HepG2 (cell line): ENCODE data around the gene KIF17.

Experiments
- BRD4 ChIP-seq: sonication (generic); formaldehyde crosslinking; IDR thresholded peaks from 2 replicates; pipeline ENCODE4 v1.4.0; 2020; ENCODE audit warnings: missing genetic modification reagents
- EZH2 ChIP-seq: conservative IDR thresholded peaks from 2 replicates; pipeline ENCODE4 v1.6.1; 2012; ENCODE audit warnings: mild to moderate bottlenecking, low read depth, low read length, moderate library complexity
- HNRNPUL1 ChIP-seq: fragments of 200-400 bp; formaldehyde crosslinking; IDR thresholded peaks from 2 replicates; pipeline ENCODE4 v1.6.1; 2017; ENCODE audit warnings: low read depth, mild to moderate bottlenecking, low read length, moderate library complexity
- KMT2B ChIP-seq: IDR thresholded peaks from 2 replicates; pipeline ENCODE4 v1.6.1; 2016; ENCODE audit warnings: missing genetic modification reagents, missing compliant biosample characterization
- RFX5 ChIP-seq: IDR thresholded peaks from 2 replicates; pipeline ENCODE4 v1.6.1; 2011; ENCODE audit warnings: low read depth, low read length, improper control_type of control experiment
- SP1 ChIP-seq, 2 experiments: fragments of 450-650 bp in 1 of 2; sonication (generic) in 1 of 2; formaldehyde crosslinking in 1 of 2; IDR thresholded peaks; 2 replicates each; pipeline versions ENCODE4 v1.4.0 to v1.6.1; 2016 to 2020; ENCODE audit warnings: missing genetic modification reagents in 1 of 2
- ZBTB7B ChIP-seq: sonication (generic); formaldehyde crosslinking; IDR thresholded peaks from 2 replicates; pipeline ENCODE4 v1.4.0; 2020; ENCODE audit warnings: missing genetic modification reagents
- ZFP37 ChIP-seq: sonication (generic); formaldehyde crosslinking; IDR thresholded peaks from 2 replicates; pipeline ENCODE4 v1.4.0; 2020; ENCODE audit warnings: missing genetic modification reagents, borderline replicate concordance
- ZNF549 ChIP-seq: sonication (generic); formaldehyde crosslinking; IDR thresholded peaks from 2 replicates; pipeline ENCODE4 v1.5.0; 2020; ENCODE audit warnings: missing genetic modification reagents
- ZNF557 ChIP-seq: sonication (generic); formaldehyde crosslinking; IDR thresholded peaks from 2 replicates; pipeline ENCODE4 v1.4.0; 2020; ENCODE audit warnings: missing genetic modification reagents
- TF ChIP-seq, protein P1 (sequence below): sonication (generic); formaldehyde crosslinking; IDR thresholded peaks from 2 replicates; pipeline ENCODE4 v1.5.0; 2020; ENCODE audit warnings: mild to moderate bottlenecking, missing genetic modification reagents, moderate library complexity
- TF ChIP-seq, protein P2 (sequence below): IDR thresholded peaks from 2 replicates; pipeline ENCODE4 v1.6.1; 2016; ENCODE audit warnings: control low read depth
- TF ChIP-seq, protein P3 (sequence below), 2 experiments: sonication (generic) in 1 of 2; formaldehyde crosslinking in 1 of 2; IDR thresholded peaks; 2 replicates each; pipeline versions ENCODE4 v1.5.1 to v1.6.1; 2011 to 2020; ENCODE audit warnings: borderline replicate concordance in 1 of 2, low read depth in 1 of 2, low read length in 1 of 2, mild to moderate bottlenecking in 1 of 2, missing genetic modification reagents in 1 of 2, moderate library complexity in 1 of 2
- TF ChIP-seq, protein P4 (sequence below): sonication (generic); formaldehyde crosslinking; IDR thresholded peaks from 2 replicates; pipeline ENCODE4 v1.4.0; 2020; ENCODE audit warnings: mild to moderate bottlenecking, low read depth, missing genetic modification reagents

DNA sequence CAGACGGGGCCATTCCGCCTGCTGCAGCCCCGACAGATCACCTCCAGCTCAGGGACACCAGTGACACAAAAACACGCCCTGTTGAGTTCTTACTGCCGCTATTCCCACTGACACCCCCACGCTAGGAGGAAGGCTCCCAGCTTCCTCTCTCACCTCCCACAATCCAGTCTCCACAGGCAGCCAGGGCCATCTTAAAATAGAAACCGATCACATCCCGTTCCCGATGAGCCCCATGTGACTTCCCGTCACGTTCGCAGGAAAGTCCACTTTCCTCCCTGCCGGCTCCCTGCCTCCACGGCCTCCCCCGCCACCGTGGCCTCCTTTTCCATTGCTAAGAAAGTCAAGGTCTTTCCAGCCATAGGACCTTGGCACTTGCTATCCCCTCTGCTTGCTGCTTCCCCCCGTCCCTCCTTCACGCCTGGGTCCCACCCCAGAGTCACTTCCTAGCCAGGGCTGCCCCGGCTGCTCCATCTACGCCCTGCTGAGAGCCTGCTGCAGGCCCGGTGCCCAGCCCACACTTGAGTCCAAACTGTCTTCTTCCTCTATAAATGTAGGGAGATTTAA, 32.6 kb downstream of the KIF17 start:
- TF ChIP-seq ZFP37 (CRISPR knock-in tag) (no peak), EZH2 (no peak), HNRNPUL1 (no peak), RFX5 (no peak), KMT2B (CRISPR knock-in tag) (no peak), SP1 (IDR thresholded peaks at IDR 0.05) (no peak), SP1 (CRISPR knock-in tag; IDR thresholded peaks at IDR 0.05) (no peak), BRD4 (CRISPR knock-in tag) (no peak), ZBTB7B (CRISPR knock-in tag) (no peak), ZNF549 (CRISPR knock-in tag) (no peak), ZNF557 (CRISPR knock-in tag) (no peak)
- TF ChIP-seq, protein P1, sequence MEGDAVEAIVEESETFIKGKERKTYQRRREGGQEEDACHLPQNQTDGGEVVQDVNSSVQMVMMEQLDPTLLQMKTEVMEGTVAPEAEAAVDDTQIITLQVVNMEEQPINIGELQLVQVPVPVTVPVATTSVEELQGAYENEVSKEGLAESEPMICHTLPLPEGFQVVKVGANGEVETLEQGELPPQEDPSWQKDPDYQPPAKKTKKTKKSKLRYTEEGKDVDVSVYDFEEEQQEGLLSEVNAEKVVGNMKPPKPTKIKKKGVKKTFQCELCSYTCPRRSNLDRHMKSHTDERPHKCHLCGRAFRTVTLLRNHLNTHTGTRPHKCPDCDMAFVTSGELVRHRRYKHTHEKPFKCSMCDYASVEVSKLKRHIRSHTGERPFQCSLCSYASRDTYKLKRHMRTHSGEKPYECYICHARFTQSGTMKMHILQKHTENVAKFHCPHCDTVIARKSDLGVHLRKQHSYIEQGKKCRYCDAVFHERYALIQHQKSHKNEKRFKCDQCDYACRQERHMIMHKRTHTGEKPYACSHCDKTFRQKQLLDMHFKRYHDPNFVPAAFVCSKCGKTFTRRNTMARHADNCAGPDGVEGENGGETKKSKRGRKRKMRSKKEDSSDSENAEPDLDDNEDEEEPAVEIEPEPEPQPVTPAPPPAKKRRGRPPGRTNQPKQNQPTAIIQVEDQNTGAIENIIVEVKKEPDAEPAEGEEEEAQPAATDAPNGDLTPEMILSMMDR (CRISPR knock-in tag), result no peak
- TF ChIP-seq, protein P2, sequence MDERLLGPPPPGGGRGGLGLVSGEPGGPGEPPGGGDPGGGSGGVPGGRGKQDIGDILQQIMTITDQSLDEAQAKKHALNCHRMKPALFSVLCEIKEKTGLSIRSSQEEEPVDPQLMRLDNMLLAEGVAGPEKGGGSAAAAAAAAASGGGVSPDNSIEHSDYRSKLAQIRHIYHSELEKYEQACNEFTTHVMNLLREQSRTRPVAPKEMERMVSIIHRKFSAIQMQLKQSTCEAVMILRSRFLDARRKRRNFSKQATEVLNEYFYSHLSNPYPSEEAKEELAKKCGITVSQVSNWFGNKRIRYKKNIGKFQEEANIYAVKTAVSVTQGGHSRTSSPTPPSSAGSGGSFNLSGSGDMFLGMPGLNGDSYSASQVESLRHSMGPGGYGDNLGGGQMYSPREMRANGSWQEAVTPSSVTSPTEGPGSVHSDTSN (CRISPR knock-in tag), result no peak
- TF ChIP-seq, protein P3, sequence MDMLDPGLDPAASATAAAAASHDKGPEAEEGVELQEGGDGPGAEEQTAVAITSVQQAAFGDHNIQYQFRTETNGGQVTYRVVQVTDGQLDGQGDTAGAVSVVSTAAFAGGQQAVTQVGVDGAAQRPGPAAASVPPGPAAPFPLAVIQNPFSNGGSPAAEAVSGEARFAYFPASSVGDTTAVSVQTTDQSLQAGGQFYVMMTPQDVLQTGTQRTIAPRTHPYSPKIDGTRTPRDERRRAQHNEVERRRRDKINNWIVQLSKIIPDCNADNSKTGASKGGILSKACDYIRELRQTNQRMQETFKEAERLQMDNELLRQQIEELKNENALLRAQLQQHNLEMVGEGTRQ (IDR thresholded peaks at IDR 0.05; ENCODE audit: low read depth, low read length), result no peak
- TF ChIP-seq, protein P3 (CRISPR knock-in tag; IDR thresholded peaks at IDR 0.05; ENCODE audit: borderline replicate concordance), result no peak
- TF ChIP-seq, protein P4, sequence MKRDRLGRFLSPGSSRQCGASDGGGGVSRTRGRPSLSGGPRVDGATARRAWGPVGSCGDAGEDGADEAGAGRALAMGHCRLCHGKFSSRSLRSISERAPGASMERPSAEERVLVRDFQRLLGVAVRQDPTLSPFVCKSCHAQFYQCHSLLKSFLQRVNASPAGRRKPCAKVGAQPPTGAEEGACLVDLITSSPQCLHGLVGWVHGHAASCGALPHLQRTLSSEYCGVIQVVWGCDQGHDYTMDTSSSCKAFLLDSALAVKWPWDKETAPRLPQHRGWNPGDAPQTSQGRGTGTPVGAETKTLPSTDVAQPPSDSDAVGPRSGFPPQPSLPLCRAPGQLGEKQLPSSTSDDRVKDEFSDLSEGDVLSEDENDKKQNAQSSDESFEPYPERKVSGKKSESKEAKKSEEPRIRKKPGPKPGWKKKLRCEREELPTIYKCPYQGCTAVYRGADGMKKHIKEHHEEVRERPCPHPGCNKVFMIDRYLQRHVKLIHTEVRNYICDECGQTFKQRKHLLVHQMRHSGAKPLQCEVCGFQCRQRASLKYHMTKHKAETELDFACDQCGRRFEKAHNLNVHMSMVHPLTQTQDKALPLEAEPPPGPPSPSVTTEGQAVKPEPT (CRISPR knock-in tag), result no peak
